GM23248 (cell line): ENCODE data around the gene FBXO10. TPM values are rescaled to one million over a fixed set of nuclear protein-coding genes. Genes with fewer than 3 reads are reported as not detected.

Source experiments
- DNase-seq: peaks from one replicate; pipeline ENCODE4 v3.0.0-alpha.2; 2015
- H2AFZ ChIP-seq: fragments of 200-600 bp; sonication (generic); 2 replicates; pipeline ENCODE4 v1.6.1; 2016; ENCODE audit warnings: antibody characterized with exemption
- H3F3A ChIP-seq: fragments of 200-600 bp; sonication (generic); 2 replicates; pipeline ENCODE4 v1.6.1; 2016; ENCODE audit warnings: mild to moderate bottlenecking, antibody characterized with exemption, mixed run types; ENCODE audit not compliant: insufficient read depth
- H3K27ac ChIP-seq: fragments of 200-600 bp; sonication (generic); 2 replicates; pipeline ENCODE4 v1.5.1; 2016; ENCODE audit warnings: mild to moderate bottlenecking
- H3K27me3 ChIP-seq: fragments of 200-600 bp; sonication (generic); replicated peaks from 2 replicates; pipeline ENCODE4 v1.6.1; 2016; ENCODE audit warnings: mild to moderate bottlenecking; ENCODE audit not compliant: insufficient read depth
- H3K36me3 ChIP-seq: fragments of 200-600 bp; sonication (generic); 2 replicates; pipeline ENCODE4 v1.6.1; 2016; ENCODE audit warnings: low read depth, mild to moderate bottlenecking
- H3K4me1 ChIP-seq: fragments of 200-600 bp; sonication (generic); 2 replicates; pipeline ENCODE4 v1.6.1; 2016; ENCODE audit warnings: mild to moderate bottlenecking; ENCODE audit not compliant: insufficient read depth
- H3K4me2 ChIP-seq: fragments of 200-600 bp; sonication (generic); one replicate; pipeline ENCODE4 v1.6.1; 2016; ENCODE audit warnings: mild to moderate bottlenecking; ENCODE audit not compliant: unreplicated experiment
- H3K4me3 ChIP-seq: fragments of 200-600 bp; sonication (generic); 2 replicates; pipeline ENCODE4 v1.5.1; 2016; ENCODE audit warnings: mild to moderate bottlenecking
- H3K79me2 ChIP-seq: fragments of 200-600 bp; sonication (generic); 2 replicates; pipeline ENCODE4 v1.6.1; 2016; ENCODE audit warnings: mild to moderate bottlenecking; ENCODE audit not compliant: insufficient read depth
- H3K9ac ChIP-seq: fragments of 200-600 bp; sonication (generic); 2 replicates; pipeline ENCODE4 v1.6.1; 2016; ENCODE audit warnings: mild to moderate bottlenecking
- H3K9me2 ChIP-seq: fragments of 200-600 bp; sonication (generic); 2 replicates; pipeline ENCODE4 v1.6.1; 2016; ENCODE audit warnings: mixed run types, mild to moderate bottlenecking, moderate library complexity; ENCODE audit not compliant: insufficient read depth
- H3K9me3 ChIP-seq: fragments of 200-600 bp; sonication (generic); one replicate; pipeline ENCODE4 v1.6.1; 2017; ENCODE audit warnings: low read depth
- H4K20me1 ChIP-seq: fragments of 200-600 bp; sonication (generic); 2 replicates; pipeline ENCODE4 v1.6.0; 2016; ENCODE audit not compliant: insufficient read depth
- EZH2 ChIP-seq: fragments of 200-600 bp; sonication (generic); IDR thresholded peaks from 2 replicates; pipeline ENCODE4 v1.6.1; 2018; ENCODE audit warnings: antibody characterized with exemption, mild to moderate bottlenecking; ENCODE audit not compliant: insufficient read depth, poor library complexity, severe bottlenecking
- EZH2phosphoT487 ChIP-seq: fragments of 200-600 bp; sonication (generic); IDR thresholded peaks from 2 replicates; pipeline ENCODE4 v1.6.1; 2018; ENCODE audit warnings: antibody characterized with exemption, moderate library complexity, mild to moderate bottlenecking, low read depth; ENCODE audit not compliant: insufficient read depth
- WGBS, 2 experiments: methylation state at CpG; one replicate each; pipeline ENCODE4 v1.1.6; 2015 to 2017; ENCODE audit warnings: low lambda C conversion rate in 2 of 2, low coverage in 1 of 2; ENCODE audit errors: missing lambda C conversion rate in 2 of 2; 5-methylcytosine and 5-hydroxymethylcytosine counted together
- in situ Hi-C: fragments of 300-500 bp; cut with MboI; formaldehyde crosslinking; loops from 2 replicates; pipeline ENCODE4 v1.15.0; 2020
- polyA plus RNA-seq: library from polyadenylated mRNA; unstranded; fragments of >200 nt; fragmentation: Nextera tagmentation; extraction: Ambion mirVana; gene quantifications from 2 replicates; pipeline ENCODE4 v1.2.1, GENCODE V29; 2016
- total RNA-seq: library from RNA; depleted of rRNA; stranded (reverse); fragments of >200 nt; shearing (Covaris generic); gene quantifications from 2 replicates; pipeline ENCODE4 v1.2.3, GENCODE V29; 2014

FBXO10 gene
- total and polyA plus RNA-seq, 2 experiments from 2014 or later: 4.4 to 9.9 TPM

DNA sequence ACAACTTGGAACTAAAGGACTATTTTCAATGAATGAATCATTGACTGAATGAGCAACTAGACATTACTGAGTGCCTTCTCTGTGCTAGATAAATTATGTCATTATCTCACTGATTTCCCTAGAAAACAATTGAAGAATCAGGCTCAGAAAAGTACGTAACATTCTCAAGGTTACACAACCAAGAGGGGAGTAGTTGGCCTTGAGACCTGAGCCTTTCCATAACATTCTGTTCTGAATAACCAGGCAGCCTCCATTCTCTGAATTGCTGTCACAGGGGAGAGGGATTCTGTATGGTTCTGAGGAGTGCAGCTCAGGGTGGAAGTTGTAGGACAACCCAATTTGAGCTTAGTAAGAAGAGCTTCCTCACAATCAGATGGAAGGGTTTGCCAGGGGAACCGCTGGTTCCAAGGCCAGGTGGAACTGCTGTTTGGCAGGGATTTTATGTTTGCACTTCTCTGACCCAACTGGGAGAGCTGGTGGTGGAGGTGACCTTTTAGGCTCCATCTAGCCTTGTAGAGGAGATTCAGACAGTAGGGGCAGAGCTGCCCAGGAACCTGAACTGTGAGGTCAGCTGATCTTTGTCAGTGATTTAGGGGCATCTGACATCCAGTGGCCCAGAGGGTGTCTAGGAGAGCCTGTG is 74.1 kb downstream of the FBXO10 start:
- no peaks in the 10 kb centered on the region for H4K20me1 ChIP-seq
- no peak overlapping the region for H3K27ac ChIP-seq
- 100% methylated on average over 2 of the region's 2 CpGs for whole genome bisulfite sequencing, 2 experiments
- TF ChIP-seq EZH2: no peak
- TF ChIP-seq EZH2phosphoT487: no peak
- no peak for DNase-seq
- no peak overlapping the region for H3K4me2 ChIP-seq
- H3K36me3 ChIP-seq: peaks cover 23% of the 10 kb centered on the region; the same call in 1 of the 2 replicates
- H3K4me1 ChIP-seq: no peaks in the 10 kb centered on the region
- no peak overlapping the region for H2AFZ ChIP-seq
- no peaks in the 10 kb centered on the region for H3K9me3 ChIP-seq
- no peak overlapping the region for H3K4me3 ChIP-seq
- H3K79me2 ChIP-seq: no peaks in the 10 kb centered on the region
- in situ Hi-C loops: no loop called here
- no peaks in the 10 kb centered on the region for H3K9me2 ChIP-seq
- no peak overlapping the region for H3K9ac ChIP-seq
- H3F3A ChIP-seq: no peaks in the 10 kb centered on the region
- no peaks in the 10 kb centered on the region for H3K27me3 ChIP-seq

DNA sequence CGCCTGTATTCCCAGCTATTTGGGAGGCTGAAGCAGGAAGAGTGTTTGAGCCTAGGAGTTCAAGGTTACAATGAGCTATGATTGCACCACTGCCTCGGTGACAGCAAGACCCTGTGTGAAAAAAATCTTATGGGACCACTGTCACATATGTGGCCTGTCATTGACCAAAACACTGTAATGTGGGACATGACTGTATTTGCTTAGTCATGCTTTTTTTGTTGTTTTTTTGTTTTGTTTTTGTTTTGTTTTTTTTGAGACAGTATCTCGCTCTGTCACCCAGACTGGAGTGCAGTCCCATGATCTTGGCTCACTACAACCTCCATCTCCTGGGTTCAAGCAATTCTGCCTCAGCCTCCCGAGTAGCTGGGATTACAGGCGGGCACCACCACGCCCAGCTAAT is 76.9 kb downstream of the FBXO10 start:
- Histone ChIP-seq H3K9me2 (no peaks in the 10 kb centered on the region), H3K27ac (no peak overlapping the region), H3K4me3 (no peak overlapping the region), H3F3A (no peaks in the 10 kb centered on the region), H3K9me3 (no peaks in the 10 kb centered on the region), H2AFZ (no peak overlapping the region), H3K9ac (no peak overlapping the region), H3K36me3 (peaks cover 39% of the 10 kb centered on the region), H4K20me1 (no peaks in the 10 kb centered on the region), H3K4me1 (no peaks in the 10 kb centered on the region), H3K4me2 (no peak overlapping the region), H3K79me2 (no peaks in the 10 kb centered on the region), H3K27me3 (no peaks in the 10 kb centered on the region)
- in situ Hi-C loops: loop anchor here (25.0 kb wide), 1 partner anchor 888 kb away; the partner anchor contains the start of gene ALDH1B1
- TF ChIP-seq EZH2 (no peak), EZH2phosphoT487 (no peak)
- no peak for DNase-seq
- 98 to 100% methylated on average over 6 of the region's 6 CpGs for WGBS, 2 experiments

DNA sequence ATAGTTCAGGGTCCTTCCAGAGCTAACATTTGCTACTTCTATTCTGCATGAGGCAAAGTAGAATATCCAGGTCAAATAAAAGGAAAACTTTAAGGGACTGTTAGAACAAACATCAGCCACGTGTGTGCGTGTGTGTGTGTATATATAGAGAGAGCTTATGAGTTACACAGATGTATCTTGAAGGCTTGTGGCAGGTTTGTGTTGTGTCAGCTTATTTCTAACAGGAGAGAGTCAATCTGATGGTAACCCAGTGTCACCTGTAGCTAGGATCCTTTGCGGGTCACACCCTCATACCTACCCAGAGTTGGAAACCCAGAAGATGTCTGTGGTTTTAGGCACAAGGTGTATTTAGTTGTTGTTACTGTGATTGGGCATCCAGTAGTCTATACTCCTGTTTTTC is 77.7 kb downstream of the FBXO10 start:
- Histone ChIP-seq H3K4me1 (no peaks in the 10 kb centered on the region), H3K9me3 (no peaks in the 10 kb centered on the region), H3K27me3 (no peaks in the 10 kb centered on the region), H3K9ac (no peak overlapping the region), H3F3A (no peaks in the 10 kb centered on the region), H4K20me1 (no peaks in the 10 kb centered on the region), H3K79me2 (no peaks in the 10 kb centered on the region), H2AFZ (no peak overlapping the region), H3K4me3 (no peak overlapping the region), H3K36me3 (peaks cover 43% of the 10 kb centered on the region), H3K27ac (no peak overlapping the region), H3K4me2 (no peak overlapping the region), H3K9me2 (no peaks in the 10 kb centered on the region)
- in situ Hi-C loops: loop anchor here (25.0 kb wide), 1 partner anchor 889 kb away; the partner anchor contains the start of gene ALDH1B1
- no peak for TF ChIP-seq EZH2phosphoT487
- TF ChIP-seq EZH2: no peak
- WGBS, 2 experiments: 94 to 100% methylated on average over 3 of the region's 3 CpGs
- DNase-seq: no peak

DNA sequence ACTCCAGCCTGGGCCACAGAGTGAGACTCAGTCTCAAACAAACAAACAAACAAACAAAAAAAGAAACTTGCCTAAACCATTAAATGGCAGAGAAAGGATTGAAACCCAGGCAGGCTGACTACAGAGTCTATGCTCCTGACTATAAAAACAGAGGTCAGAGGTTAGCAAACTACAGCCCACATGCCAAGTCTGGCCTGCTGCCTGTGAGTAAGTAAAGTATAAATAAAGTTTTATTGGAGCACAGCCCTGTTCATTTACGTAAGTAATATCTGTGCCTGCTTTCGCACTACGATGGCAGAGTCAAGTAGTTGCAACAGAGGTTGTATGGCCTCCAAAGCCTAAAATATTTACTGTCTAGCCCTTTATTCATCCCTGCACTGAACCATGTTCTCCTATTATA is 78.9 kb downstream of the FBXO10 start:
- Histone ChIP-seq H3K4me1 (no peaks in the 10 kb centered on the region), H2AFZ (no peak overlapping the region), H3K9me3 (no peaks in the 10 kb centered on the region), H3K4me3 (no peak overlapping the region), H3K36me3 (peaks cover 54% of the 10 kb centered on the region), H3K9ac (no peak overlapping the region), H4K20me1 (no peaks in the 10 kb centered on the region), H3K27me3 (no peaks in the 10 kb centered on the region), H3K9me2 (no peaks in the 10 kb centered on the region), H3K27ac (no peak overlapping the region), H3K4me2 (no peak overlapping the region), H3K79me2 (no peaks in the 10 kb centered on the region), H3F3A (no peaks in the 10 kb centered on the region)
- WGBS, 2 experiments: 99% methylated on average over 3 of the region's 3 CpGs
- in situ Hi-C loops: loop anchor here (25.0 kb wide), 1 partner anchor 890 kb away; the partner anchor contains the start of gene ALDH1B1
- TF ChIP-seq EZH2 (no peak), EZH2phosphoT487 (no peak)
- no peak for DNase-seq
